ENCODE data around the gene SS18L1. TPM values are rescaled to one million over a fixed set of nuclear protein-coding genes. Genes with fewer than 3 reads are reported as not detected.

SS18L1 gene
- total RNA-seq, 1 experiment from 2014 or later = 68.9 TPM

DNA sequence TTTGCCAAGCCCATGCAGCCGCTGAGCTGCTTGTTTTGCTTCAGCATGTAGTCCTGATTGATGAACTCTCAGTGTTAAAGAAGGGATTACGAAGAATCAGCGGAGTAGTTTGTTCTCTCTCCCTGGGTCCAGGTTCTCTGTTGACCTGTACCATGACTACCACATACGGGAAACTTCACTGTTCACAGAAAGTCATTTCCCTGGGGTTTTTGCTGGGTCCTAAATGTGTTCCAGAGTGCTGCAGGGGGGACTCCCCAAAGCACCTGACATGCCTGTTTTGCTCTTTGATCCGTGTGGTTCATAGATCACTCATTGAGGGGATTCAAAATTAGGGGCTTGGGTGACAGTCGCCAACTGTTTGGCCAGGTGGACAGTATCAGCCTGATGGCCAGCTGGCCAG lies 15.8 kb upstream of the SS18L1 start:
- H3K27ac ChIP-seq = no peak overlapping the region
- DNase-seq = no peak
- no peak overlapping the region for H3K4me3 ChIP-seq
- H3K27me3 ChIP-seq = no peaks in the 10 kb centered on the region
- H3K36me3 ChIP-seq = peaks cover 88% of the 10 kb centered on the region
- no peaks in the 10 kb centered on the region for H3K9me3 ChIP-seq (replicated peaks)
- H3K4me1 ChIP-seq = peaks cover 10% of the 10 kb centered on the region

GRCh38 chr20:62128502-62128901 lies 15.1 kb upstream of the SS18L1 start:
- H3K9me3 ChIP-seq (replicated peaks) = no peaks in the 10 kb centered on the region
- no peak overlapping the region for H3K4me3 ChIP-seq
- H3K36me3 ChIP-seq = peaks cover 94% of the 10 kb centered on the region
- no peaks in the 10 kb centered on the region for H3K27me3 ChIP-seq
- DNase-seq = no peak
- H3K4me1 ChIP-seq = peaks cover 8% of the 10 kb centered on the region
- H3K27ac ChIP-seq = no peak overlapping the region

GRCh38 chr20:62129731-62130531 lies 13.6 kb upstream of the SS18L1 start:
- H3K27me3 ChIP-seq = no peaks in the 10 kb centered on the region
- peaks cover 96% of the 10 kb centered on the region for H3K36me3 ChIP-seq
- no peaks in the 10 kb centered on the region for H3K9me3 ChIP-seq (replicated peaks)
- H3K27ac ChIP-seq = no peak overlapping the region
- H3K4me1 ChIP-seq = no peaks in the 10 kb centered on the region
- H3K4me3 ChIP-seq = no peak overlapping the region
- DNase-seq = no peak

GRCh38 chr20:62131560-62132320 lies 11.8 kb upstream of the SS18L1 start:
- H3K9me3 ChIP-seq (replicated peaks) = no peaks in the 10 kb centered on the region
- peaks cover 96% of the 10 kb centered on the region for H3K36me3 ChIP-seq
- no peak for DNase-seq
- no peaks in the 10 kb centered on the region for H3K27me3 ChIP-seq
- no peaks in the 10 kb centered on the region for H3K4me1 ChIP-seq
- H3K27ac ChIP-seq = no peak overlapping the region
- H3K4me3 ChIP-seq = no peak overlapping the region

GRCh38 chr20:62132421-62132820 lies 11.1 kb upstream of the SS18L1 start:
- Histone ChIP-seq H3K4me1 (no peaks in the 10 kb centered on the region), H3K36me3 (peaks cover 96% of the 10 kb centered on the region), H3K4me3 (no peak overlapping the region), H3K27ac (no peak overlapping the region), H3K9me3 (replicated peaks) (no peaks in the 10 kb centered on the region), H3K27me3 (no peaks in the 10 kb centered on the region)
- DNase-seq = no peak

GRCh38 chr20:62133051-62133845 lies 10.3 kb upstream of the SS18L1 start:
- Histone ChIP-seq H3K27ac (no peak overlapping the region), H3K36me3 (peaks cover 96% of the 10 kb centered on the region)

DNA sequence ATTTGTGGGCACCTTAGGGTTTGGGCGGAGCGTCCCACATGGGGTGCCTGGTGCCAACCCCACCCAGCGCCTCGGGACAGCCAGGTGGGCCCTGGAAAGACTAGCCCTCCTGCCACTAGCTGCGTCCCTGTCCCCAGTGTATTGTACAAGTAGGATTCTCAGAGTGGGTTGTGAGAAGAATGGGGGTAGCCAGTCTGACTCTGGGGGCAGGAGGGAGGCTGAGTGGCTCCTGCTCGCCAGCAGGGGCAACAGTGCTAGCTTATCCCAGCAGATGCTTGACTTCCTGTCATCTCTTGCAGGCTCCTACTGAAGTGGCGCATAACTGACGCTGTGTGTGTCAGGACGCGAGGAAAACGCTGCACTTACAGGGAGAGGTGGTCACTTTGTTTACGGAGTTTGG lies 9.7 kb upstream of the SS18L1 start:
- Histone ChIP-seq H3K4me1 (no peaks in the 10 kb centered on the region), H3K36me3 (peaks cover 96% of the 10 kb centered on the region), H3K27ac (no peak overlapping the region), H3K27me3 (no peaks in the 10 kb centered on the region), H3K9me3 (replicated peaks) (no peaks in the 10 kb centered on the region), H3K4me3 (no peak overlapping the region)
- no peak for DNase-seq

More at GRCh38 chr20:62133051-62133845, 10.3 kb upstream of the SS18L1 start:
- no peaks in the 10 kb centered on the region for H3K27me3 ChIP-seq
- no peaks in the 10 kb centered on the region for H3K9me3 ChIP-seq (replicated peaks)
- DNase-seq = no peak
- no peaks in the 10 kb centered on the region for H3K4me1 ChIP-seq
- no peak overlapping the region for H3K4me3 ChIP-seq

DNA sequence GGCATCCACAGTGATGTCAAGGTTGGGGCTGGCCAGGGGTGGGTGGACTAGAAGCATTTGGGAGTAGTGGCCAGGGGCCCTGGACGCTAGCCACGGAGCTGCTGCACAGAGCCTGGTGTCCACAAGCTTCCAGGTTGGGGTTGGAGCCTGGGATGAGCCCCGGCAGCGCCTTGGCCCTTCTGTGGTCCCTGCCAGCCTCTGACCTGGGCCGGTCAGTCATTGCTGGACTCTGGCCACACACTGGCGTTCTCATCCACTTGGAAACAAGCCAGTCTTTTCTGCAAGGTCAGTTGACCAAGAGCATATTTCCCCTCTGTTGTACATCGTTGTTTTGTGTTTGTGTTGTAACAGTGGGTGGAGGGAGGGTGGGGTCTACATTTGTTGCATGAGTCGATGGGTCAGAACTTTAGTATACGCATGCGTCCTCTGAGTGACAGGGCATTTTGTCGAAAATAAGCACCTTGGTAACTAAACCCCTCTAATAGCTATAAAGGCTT lies 8.8 kb upstream of the SS18L1 start:
- Histone ChIP-seq H3K4me3 (no peak overlapping the region), H3K9me3 (replicated peaks) (no peaks in the 10 kb centered on the region), H3K27me3 (no peaks in the 10 kb centered on the region), H3K27ac (no peak overlapping the region), H3K36me3 (peaks cover 96% of the 10 kb centered on the region), H3K4me1 (no peaks in the 10 kb centered on the region)
- no peak for DNase-seq

DNA sequence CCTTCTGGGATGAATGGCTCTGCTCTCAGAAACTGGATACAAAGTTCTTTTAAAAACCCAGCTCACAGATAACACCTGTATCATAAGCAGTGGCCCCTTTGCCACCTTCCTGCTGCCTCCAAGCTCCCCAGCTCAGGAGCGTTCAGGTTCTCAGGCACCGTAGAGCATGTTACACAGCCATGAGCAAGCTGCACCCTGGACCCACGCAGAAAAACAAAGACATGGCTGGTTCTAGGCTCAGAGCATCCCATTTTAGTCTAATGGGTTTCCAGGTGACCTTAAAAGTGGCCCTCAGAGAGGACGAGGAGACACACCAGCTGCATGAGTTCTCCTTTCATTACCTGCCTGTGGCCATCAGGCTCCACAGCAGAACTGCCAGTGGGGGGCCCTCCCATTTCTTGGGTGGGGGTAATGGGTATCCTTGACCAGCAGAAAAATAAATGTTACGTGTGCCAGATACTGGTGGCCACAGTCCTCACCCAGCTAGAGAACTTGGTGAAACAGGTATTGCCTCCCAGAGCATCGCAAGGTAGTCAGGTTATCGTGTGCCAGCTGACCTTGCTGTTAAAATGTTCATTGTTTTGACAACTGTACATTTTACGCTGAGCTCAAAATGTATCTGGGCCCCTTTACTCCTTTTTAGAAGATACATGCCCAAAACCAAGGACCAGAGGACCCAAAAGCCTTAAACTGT lies 7.8 kb upstream of the SS18L1 start:
- DNase-seq = no peak
- Histone ChIP-seq H3K9me3 (replicated peaks) (no peaks in the 10 kb centered on the region), H3K27ac (no peak overlapping the region), H3K4me1 (no peaks in the 10 kb centered on the region), H3K4me3 (no peak overlapping the region), H3K27me3 (no peaks in the 10 kb centered on the region), H3K36me3 (peaks cover 96% of the 10 kb centered on the region)

- Histone ChIP-seq H3K27ac (no peak overlapping the region), H3K4me3 (no peak overlapping the region), H3K9me3 (replicated peaks) (no peaks in the 10 kb centered on the region), H3K4me1 (peaks cover 2% of the 10 kb centered on the region; the same call in 1 of the 2 replicates), H3K27me3 (no peaks in the 10 kb centered on the region), H3K36me3 (peaks cover 94% of the 10 kb centered on the region)
- peak; percentile 69 to 85 for DNase-seq
Measured at GRCh38 chr20:62136283-62137091, 7.1 kb upstream of the SS18L1 start.

DNA sequence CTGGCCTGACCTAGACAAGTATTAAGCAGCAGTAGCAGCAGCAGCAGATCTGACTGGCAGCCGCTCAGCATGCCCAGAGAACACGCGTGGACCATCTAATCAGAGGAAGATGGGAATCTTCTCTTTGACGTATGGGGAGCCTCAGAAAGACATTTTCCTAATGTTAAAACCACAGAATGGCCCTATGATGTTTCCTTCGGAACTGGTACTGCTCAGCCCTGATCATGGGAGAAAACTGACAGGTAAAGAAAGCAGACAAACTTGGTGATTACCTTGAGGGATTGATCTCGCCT lies 6.5 kb upstream of the SS18L1 start:
- Histone ChIP-seq H3K36me3 (peaks cover 90% of the 10 kb centered on the region), H3K4me3 (no peak overlapping the region), H3K27ac (no peak overlapping the region), H3K27me3 (no peaks in the 10 kb centered on the region), H3K4me1 (peaks cover 6% of the 10 kb centered on the region; the same call in 1 of the 2 replicates), H3K9me3 (replicated peaks) (no peaks in the 10 kb centered on the region)
- no peak for DNase-seq

DNA sequence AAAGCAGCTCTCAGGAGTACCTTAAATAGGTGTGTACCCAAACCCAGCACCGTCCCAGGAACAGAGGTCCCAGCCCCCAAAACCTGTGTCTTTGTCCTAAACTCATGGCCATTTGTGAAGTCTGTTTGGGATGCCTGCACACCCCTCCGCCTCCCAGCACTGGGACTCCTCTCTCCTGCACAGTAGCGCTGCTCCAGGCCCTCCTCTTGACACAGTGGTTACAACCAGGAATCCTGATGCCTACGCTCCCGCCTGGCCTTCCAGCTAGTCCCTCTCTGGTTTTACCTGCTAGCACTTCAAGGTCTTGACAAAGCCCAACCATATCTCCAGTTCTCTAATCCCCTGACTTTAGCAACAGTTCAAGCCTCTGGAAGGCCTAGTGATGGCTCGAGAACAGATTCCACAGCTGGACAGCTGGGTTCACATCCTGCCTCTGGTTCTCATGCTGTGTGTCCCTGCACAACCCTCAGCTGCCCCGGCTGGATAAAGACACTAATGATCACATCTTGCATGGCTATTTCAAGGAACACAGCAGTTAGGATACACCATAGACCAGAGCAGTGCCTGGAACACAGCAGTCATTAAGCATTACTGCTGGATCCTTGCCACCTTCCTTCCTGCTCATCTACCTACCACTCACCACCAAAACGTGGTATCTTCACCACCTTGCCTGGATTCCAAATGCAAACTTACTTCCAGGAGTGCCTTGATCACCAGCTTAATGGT lies 5.9 kb upstream of the SS18L1 start:
- Histone ChIP-seq H3K27me3 (no peaks in the 10 kb centered on the region), H3K4me3 (no peak overlapping the region), H3K27ac (no peak overlapping the region), H3K36me3 (peaks cover 84% of the 10 kb centered on the region), H3K9me3 (replicated peaks) (no peaks in the 10 kb centered on the region), H3K4me1 (peaks cover 6% of the 10 kb centered on the region; the same call in 1 of the 2 replicates)
- no peak for DNase-seq

- Histone ChIP-seq H3K27ac (no peak overlapping the region), H3K4me1 (peaks cover 6% of the 10 kb centered on the region; the same call in 1 of the 2 replicates), H3K9me3 (replicated peaks) (no peaks in the 10 kb centered on the region), H3K27me3 (no peaks in the 10 kb centered on the region), H3K4me3 (no peak overlapping the region), H3K36me3 (peaks cover 79% of the 10 kb centered on the region)
- DNase-seq = no peak
Measured at GRCh38 chr20:62138204-62138543, 5.4 kb upstream of the SS18L1 start.

Data from SJCRH30 (cell line).